Hippocampal formation (tissue), 2 donors: Measurements from ENCODE around the gene TRIM2.
"Not testable (repeated sequence)": the region's sequence is repeated elsewhere in the genome, so short reads cannot be mapped to it uniquely, and the experiment has no call there.

Experiments
- DNase-seq, 2 donors: peaks; one replicate each; lab custom pipeline; 2025; lab: John Stamatoyannopoulos, UW

TRIM2 gene

DNA sequence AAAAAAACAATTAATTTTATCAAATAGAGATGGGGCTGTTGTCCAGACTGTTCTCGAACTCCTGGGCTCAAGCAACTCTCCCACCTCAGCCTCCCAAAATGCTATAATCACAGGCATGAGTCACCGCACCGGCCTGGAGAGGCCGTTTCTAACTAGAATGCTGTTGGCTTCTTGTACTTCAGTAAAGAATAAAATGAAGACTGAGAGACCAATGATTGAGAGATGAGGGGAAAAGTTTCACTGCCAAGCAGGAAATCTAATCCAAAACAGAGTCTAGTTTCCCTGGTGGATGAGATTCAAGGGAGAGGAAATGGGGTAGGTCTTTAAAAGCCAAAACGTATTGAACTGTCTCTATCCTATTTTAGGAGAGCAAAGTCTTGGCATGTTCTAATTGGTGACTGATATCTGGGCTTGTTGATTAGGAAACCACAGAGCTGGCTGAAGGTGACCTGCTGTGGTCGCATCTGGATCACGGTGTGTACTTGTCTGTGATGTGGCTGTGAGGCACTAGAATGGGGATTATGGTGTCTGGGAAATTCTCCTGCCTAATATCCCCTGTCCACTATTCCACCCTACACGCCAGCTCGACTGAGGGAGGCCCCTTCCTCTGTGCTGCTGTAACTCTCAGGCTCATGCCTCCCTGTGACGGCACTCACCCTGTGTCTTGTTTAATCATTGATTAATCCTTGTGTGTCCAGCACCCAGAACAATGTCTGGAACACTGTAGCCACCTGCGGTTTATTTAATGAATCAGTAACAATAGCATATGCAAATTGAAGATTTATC lies 15.0 kb upstream of the TRIM2 start:
- DNase-seq: no peak

DNA sequence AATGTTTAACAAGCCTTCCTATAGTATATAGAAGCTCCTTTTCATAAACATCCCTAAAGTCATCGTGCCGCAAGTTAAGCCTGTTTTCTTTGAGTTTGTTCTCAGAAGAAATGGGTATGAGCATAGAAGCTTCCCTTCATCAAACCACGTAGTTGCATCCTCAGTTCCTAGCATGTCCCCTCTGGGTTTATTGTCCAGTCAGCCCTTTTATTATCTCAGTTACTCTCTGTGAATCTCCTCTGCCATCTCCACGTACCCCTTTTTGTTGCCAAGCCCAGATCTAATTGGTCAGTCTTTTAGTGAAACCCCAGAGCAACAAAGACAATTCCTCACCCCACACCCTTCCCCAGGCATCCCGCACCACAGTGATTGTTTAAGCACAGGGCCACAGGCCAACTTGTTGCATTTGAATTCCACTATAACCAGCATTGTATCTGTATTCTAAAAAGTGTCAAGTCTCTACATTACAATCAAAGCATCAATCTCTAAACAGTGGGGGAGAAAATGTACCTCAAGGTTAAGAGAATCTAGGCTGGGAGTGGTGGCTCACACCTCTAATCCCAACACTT lies 12.4 kb upstream of the TRIM2 start:
- no peak for DNase-seq

DNA sequence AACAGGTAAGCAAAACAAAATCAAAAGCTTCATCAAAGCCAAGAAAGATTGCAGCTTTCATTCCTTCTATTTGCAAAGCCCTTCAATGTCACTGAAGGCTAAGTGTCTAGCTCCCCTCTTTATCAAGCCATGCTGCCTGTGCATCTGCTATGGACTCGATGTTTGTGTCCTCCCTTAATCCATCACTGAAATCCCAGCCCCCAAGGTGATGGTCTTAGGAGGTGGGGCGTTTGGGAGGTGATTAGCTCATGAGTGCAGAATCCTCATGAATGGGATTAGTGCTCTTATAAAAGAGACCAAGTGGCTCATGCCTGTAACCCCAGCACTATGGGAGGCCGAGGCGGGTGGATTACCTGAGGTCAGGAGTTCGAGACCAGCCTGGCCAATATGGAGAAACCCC lies 6.9 kb upstream of the TRIM2 start:
- DNase-seq: no peak

DNA sequence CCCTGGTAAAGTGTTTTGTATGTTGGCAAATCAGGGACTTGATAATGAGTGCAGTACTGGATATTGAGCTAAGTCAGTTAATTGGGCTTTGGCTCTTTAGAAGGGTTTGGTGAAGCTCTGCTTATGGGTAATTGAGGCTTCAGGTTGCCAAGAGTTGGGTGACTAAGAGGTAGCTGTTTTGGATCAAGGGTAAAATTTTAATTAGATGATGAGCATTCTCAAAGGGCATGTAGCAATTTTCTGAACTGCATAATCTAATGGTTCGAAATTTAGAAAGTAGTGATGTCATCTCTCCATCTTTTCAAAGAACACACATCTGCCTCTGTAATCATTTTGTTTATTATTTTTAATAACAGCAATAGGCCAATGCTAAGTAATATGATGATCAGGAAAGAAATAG lies 5.5 kb upstream of the TRIM2 start:
- DNase-seq: no peak

DNA sequence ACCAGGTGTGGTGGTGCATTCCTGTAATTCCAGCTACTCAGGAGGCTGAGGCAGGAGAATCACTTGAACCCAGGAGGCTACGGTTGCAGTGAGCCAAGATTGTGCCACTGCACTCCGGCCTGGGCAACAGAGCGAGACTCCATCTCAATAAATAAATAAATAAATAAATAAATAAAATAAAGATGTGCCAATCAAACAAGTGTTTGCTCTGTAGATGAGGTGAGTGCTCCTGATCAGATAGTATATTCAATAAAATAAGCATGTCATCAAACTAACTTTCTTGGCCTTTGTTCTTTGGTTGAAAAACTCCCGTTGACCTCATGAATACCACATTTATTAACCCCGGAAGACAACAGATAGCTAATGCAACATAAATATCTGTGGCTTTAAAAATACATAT lies 497 bp upstream of the TRIM2 start:
- DNase-seq: not testable (repeated sequence)

DNA sequence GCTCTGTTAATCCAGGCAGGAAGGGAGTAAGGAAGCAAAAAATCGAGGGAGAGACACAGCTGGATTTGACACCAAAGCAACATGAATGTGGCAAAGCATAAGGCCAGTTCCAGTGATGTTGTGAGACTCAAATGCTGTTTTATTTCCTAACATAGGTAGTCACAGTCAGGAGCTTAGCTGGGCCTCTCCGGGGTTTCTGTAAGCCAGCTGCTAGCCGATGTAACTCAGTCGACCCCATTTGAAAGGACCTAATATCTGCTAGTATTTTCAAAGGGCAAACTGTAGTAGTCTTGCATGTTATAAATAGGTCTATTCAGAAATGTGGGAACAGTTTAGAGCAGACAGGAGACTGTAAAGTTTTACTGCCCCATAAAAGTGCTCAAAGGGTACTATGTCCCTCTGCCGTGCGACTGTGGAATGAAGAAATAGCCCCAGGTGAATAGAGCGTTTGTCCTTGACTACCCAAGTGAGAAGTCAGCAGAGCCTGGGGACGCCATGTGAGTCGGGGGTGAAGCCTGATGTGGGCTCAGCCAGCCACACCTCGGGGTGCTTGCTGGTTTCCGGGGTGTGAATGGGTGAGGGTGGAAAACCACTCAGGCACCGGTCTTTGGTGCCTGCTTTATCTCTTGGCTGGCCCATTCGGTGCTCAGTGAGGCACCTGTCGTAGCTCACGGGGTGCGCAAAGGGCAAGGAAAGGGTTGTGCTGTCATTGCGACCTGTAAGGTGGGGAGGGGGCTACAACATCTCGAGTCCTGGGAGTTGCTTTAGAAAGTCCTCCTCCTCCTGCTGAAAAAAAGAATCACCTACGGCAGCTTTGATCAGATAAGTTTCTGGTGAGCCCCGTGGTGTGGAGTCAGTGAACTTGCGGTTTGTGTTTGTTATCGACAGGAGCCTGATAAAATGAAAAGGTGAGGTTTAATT lies 745 bp downstream of the TRIM2 start:
- DNase-seq: no peak

DNA sequence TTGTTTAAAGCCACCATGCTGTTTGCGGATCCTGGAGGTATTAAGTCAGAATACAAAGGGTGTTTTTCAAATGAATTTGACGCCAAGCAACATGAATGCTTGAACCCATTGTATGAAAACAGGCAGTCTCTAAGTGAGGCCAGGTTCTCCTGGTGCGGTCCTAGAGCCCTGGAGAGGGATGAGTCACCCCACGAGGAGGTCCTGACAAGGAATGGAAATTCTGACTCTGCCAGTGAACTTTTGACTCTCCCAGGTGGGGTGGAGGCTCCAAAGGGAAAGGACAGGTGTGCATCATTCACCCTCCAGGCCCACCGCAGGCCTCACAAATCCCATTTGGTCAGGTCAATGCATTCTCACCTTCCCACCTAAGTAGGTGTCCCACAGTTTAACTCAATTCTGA lies 1.5 kb downstream of the TRIM2 start:
- no peak for DNase-seq

DNA sequence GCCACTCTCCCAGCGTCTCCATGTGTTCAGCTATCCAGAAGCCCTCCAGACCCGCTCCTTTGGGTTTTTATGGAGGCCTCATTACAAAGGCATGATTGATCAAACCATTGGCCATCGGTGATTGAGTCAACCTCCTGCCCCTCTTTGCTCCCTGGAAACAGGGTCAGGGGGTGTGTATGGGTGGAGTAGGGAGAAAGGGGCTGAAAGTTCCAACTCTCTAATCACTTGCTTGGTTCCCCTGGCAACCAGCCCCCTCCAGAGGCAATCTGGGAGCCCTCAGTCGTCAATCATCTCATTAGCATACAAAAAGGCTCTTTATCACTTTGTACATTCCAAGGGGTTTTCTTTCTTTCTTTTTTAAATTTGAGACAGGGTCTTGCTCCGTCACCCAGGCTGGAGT lies 2.3 kb downstream of the TRIM2 start:
- no peak for DNase-seq

DNA sequence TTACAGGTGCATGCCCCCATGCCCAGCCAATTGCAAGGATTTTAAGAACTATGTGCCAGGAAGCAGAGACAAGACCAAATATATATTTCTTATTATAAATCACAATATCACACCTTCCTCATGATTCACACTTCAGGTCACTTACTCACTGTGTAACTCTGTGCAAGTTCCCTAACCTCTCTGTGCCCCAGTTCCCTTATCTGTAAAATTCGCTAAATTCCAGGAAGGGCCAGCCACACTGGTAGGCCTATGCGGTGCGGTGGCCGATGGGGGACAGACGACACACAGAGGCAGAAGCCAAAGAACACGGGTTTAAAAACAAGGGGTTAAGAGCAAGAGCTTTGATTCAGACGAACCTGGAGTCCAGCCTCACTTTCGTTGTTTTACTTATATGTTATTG lies 2.8 kb downstream of the TRIM2 start:
- no peak for DNase-seq

DNA sequence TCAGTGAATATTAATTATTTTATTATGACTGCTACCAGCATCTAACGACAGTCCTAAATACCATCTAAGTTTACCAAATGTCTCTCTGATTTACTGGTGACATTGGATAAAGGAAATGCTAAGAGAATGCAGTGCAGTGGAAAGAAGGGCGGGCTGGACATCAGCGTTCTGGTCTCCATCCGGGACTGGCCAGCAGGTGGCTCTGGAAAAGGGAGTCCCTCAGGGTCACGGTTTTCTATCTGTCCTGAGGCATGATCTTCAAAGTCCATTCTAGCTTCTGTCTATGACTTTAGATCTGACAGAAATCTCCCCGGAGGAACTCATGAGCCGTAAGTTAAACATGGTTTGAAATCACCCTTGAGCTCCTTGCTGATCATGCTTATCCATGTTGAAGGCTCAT lies 3.3 kb downstream of the TRIM2 start:
- DNase-seq: peak in 1 of 2 donors; percentile 45

DNA sequence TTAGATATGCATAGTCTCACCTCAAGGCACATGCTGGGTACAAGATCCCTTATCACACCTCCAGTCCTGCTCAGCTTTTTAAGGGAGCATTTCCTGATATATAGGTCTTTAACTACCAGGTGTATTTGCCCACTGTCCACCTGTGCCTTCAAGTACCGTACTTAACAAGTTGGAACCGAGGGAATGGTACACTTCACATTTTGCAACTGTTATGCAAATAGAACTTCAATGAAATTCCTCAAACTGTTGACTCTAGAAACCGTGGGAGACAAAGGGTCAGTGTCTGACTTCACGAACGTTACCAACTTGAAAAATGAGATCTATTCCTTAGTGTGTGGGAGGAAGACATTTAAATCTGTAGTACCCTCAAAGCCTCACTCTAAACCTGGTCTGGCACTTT lies 5.2 kb downstream of the TRIM2 start:
- no peak for DNase-seq

DNA sequence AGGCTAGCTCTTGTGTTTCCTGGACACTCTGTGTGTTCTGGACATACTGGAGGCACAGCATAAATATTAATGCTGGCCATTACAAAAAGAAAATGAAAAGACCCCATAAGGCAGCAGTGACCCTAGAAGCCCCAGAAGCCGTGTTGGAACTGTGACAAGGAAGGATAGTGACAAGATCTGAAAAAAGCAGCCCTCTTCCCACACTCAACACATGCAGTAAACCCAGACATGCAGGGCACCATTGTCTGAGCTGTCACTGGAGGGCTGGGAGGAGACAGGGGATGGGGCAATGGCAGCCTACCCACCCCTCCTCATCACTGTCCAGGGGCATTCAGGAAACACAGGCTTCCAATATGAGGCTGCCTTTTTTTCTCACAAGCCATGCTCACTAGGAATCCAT lies 6.5 kb downstream of the TRIM2 start:
- DNase-seq: no peak

DNA sequence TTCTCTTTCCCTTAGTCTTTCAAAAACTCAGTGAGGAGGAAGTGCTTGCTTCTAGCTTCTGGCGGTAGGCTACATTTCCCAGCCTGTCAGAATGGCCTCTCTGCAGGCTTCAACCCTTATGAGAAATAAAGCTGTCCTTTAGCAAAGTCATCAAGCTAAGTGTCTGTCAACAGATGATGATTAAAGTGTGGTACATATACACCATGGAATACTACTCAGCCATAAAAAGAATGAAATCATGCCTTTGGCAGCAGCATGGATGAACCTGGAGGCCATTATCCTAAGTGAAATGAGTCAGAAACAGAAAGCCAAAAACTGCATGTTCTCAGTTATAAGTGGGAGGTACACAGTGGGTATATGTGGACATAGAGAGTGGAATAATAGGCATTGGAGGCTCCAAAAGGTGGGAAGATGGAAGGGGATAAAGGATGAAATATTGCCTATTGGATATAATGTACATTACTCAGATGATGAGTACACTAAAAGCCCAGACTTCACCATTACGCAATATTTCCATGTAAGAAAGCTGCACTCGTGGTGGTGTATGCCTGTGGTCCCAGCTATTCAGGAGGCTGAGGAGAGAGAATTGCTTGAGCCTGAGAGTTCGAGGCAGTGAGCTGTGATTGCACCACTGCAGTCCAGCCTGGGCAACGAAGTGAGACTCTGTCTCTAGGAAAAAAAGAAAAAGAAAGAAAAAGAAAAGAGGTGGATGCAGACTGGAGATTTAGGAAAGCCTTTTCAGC lies 7.9 kb downstream of the TRIM2 start:
- DNase-seq: no peak

DNA sequence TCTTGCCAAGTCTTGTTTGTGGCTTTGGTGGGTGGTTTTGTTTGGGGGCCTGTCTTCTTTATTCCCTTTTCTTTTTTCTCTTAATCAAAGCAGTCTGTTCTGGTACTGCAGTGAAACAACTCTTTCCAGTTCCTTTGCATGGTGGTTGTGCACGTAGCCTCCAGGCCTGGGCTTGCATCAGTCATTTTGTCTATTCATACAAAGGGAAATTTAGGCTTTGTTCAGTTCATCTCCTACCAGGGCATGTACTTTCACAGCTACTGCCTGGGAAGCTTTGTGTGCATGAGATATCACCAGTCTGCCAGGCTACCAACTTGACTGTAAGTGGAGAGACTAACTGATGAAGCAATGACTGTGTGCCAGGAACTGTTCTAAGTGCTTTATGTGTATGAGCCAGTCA lies 8.5 kb downstream of the TRIM2 start:
- peak in 1 of 2 donors; percentile 35 for DNase-seq

DNA sequence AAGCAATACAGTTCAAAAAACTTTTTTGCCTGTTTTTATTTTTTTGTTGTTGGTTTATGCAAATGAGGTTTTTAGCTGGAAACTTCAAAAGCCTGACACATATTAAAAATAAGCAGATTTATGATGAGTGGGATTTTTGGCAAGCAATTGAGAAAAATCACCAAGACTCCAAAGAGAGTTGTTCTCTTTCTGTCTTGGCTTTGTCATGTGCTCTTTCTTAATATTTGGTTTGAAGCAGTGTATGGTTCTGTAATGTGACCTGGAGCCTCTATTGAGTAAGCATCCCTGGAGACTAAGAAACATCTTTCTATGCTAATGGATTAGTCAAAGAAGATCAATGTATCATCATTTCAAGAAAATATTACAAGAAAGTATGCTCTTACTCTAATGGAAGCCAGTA lies 11.7 kb downstream of the TRIM2 start:
- DNase-seq: no peak

DNA sequence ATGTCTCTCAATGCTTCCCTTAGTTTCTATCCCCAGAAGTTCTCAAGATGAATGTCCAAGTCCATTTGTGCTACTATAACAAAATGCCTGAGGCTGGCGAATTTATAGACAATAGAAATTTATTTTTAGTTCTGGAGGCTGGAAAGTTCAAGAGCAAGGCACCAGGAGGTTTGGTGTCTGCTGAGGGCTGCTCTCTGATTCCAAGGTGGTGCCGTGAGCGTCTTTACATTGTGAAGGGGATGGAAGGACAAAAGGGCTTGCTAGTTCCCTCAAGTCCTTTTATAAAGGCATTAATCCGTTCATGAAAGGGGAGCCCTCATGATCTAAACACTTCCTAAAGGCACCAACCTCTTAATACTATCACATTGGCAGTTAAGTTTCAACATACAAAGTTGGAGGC lies 12.3 kb downstream of the TRIM2 start:
- DNase-seq: no peak

DNA sequence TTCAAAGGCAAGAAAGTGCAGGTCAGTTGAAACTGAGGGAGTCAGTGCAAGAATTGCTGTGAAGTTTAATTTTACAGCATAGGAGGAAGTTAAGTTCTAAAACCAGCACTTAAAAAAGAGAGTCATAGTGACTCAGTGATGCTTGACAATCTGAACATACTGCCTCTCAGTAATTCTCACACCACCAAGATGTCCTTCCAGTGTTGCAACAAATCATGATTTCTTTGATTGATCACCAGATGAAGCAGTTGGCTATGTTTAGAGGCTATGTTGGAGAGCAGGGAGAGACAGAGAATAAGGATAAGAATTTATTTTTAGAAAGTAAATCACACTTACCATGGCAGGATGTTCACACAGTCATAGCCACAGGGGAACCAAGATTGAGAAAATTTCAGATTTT lies 13.2 kb downstream of the TRIM2 start:
- DNase-seq: no peak

DNA sequence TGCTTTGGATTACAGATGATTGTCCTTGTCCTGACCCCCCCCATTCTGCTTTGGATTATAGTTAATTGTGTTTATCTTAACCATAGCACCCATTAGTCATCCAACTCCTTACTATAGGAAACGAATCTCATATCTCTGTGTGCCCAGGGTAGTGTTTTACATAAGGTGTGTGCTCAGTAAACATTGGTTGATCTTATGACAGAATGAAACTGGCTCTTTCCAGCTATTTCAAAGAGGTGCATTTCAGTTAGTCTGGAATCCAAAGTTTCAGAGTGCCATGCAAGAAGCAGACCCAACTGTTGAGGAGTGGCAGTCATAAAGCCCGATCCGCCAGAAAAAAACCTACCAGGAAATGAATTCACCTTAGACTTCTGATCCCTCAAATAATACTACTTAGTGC lies 14.7 kb downstream of the TRIM2 start:
- DNase-seq: no peak

DNA sequence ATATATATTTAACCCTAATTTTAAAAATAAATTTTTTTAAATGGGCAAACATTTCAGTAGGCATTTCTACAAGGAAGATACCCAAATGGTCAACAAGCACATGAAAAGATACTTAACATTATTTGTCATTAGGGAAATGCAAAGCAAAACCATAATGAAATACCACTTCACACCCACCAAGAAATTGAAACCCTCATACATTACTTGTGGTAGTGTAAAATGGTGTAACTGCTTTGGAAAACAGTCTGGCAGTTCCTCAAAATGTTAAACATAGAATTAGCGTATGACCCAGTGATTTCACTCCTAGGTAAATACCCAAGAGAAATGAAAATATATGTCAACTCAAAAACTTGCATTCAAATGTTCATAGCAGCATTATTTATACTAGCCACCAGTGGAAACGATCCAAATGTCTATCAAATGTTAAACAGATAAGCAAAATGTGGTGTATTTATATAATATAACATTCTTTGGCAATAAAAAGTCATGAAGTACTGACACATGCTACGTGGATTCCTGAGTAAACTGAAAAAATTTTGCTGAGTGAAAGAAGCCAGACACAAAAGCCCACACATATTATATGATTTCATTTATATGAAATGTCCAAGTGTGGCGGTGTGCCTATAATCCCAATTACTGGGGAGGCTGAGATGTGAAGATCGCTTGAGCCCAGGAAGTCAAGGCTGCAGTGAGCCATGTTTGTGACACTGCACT lies 16.6 kb downstream of the TRIM2 start:
- DNase-seq: no peak

DNA sequence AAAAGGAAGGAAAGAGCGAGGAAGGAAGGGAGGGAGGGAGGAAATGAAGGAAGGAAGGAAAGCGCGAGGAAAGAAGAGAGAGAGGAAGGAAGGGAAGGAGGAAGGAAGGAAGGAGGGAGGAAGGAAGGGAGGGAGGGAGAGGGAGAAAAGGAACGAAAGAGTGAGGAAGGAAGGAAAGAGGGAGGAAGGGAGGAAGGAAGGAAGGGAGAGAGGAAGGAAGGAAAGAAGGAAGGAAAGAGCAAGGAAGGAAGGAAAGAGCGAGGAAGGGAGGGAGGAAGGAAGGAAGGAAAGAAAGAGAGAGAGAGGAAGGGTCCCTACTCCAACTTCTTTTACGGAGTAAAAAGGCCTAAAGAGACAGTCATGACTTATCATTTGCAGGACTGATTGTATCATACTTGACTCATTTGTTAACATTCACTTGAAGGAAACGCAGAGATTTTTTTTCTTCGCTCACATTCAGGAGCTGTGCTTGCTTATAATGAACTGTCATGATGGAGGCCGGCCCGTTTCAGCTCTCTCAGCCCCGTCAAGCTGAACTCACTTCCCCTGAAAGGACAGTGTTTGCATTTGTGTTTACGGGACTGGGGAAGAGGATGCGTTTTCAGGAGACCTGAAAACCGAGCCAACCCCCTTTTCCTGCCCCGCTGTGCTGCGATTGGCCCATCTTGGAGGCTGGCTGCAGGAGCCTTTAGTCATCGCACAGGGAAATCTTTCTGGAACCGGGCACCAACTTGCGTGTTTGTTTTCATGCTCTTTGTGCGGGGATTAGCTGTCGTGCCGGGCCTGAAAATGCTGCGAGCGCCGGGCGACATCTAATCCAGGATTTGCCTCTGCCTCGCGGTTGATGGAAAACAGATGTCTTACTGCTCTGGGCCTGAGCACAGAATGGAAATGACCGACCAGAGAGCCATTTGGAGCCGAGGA lies 17.8 kb downstream of the TRIM2 start:
- peak; percentile 55 to 57 for DNase-seq
